Fibroblast of skin of scalp (primary cell): ENCODE data around the gene SETD2.

Experiments
- DNase-seq: peaks from one replicate; pipeline ENCODE4 v3.0.0-alpha.2; 2013

SETD2 gene

GRCh38 chr3:47008851-47009224 is 155.1 kb downstream of the SETD2 start:
- DNase-seq, result no peak

GRCh38 chr3:47008234-47008796 is 155.6 kb downstream of the SETD2 start:
- no peak for DNase-seq

DNA sequence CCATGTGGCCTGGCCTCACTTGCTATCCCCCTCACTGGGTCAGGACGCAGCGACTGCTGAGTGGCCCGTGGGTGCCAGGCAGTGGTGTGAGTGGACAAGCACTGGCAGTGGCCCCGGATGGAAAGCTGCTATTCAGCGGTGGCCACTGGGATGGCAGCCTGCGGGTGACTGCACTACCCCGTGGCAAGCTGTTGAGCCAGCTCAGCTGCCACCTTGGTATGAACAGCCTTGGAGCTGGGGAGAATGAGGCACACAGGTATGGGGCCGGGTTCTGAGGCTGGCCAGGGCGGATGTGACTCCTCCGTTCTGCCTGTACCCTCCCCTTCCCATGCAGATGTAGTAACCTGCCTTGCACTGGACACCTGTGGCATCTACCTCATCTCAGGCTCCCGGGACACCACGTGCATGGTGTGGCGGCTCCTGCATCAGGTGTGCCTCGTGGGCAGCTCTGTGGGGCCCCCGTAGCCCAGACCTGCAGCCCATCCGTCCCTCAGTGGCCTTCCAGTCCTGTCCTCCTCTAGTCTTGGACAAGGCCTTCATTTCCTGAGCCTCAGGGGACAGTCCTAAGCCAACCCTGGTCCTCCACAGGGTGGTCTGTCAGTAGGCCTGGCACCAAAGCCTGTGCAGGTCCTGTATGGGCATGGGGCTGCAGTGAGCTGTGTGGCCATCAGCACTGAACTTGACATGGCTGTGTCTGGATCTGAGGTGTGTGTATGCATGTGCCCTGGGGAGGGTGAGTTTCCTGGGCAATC is 156.3 kb downstream of the SETD2 start:
- no peak for DNase-seq

DNA sequence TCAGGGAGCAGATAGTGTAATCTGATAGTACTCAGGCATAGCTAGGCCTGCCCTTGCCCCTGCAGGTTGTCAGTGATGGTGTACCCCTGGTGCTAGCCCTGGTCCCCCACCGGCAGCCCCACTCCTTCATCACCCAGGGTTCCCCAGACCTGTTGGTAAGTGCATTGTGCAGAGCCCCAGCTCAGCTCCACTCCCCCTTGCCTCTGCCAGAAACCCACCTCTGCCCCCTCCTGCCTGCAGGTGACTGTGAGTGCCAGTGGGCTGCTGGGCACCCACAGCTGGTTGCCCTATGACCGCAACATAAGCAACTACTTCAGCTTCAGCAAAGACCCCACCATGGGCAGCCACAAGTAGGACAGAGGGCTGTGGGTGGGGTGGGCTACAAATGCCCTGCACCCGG is 156.9 kb downstream of the SETD2 start:
- no peak for DNase-seq

GRCh38 chr3:47006145-47006651 is 157.7 kb downstream of the SETD2 start:
- no peak for DNase-seq

- DNase-seq, result no peak
These were observed 158.4 kb downstream of the SETD2 start for GRCh38 chr3:47005212-47006144.

DNA sequence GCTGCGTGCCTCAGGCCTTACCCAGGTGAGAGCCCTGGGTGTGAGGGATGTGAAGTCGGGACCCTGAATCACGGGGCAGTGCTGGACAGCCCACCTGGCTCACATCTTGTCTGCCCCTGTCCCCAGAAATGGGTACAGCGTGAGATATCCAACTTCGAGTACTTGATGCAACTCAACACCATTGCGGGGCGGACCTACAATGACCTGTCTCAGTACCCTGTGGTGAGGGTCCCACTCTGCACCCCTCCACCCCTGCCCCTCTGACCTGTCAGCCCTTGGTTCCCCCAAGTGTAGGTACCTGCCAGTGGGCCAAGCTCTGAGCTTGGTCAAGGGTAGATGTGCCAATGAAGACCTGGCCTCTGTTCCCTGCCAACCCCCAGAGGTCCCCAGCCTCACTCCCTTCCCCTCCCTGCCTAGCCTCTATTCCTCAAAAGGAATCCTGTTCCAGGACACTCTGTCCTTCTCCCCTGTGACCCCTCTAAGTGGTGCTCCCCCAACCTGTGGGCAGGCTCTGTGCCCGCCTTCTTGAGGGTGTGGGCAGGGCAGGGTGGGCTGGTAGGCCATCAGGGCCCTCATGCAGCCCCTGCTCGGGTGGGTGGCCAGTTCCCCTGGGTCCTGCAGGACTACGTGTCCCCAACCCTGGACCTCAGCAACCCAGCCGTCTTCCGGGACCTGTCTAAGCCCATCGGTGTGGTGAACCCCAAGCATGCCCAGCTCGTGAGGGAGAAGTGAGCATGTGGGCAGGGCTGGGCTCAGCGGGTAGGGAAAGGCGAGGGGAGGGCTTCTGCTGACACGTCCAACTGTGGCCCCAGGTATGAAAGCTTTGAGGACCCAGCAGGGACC is 159.3 kb downstream of the SETD2 start:
- no peak for DNase-seq

DNA sequence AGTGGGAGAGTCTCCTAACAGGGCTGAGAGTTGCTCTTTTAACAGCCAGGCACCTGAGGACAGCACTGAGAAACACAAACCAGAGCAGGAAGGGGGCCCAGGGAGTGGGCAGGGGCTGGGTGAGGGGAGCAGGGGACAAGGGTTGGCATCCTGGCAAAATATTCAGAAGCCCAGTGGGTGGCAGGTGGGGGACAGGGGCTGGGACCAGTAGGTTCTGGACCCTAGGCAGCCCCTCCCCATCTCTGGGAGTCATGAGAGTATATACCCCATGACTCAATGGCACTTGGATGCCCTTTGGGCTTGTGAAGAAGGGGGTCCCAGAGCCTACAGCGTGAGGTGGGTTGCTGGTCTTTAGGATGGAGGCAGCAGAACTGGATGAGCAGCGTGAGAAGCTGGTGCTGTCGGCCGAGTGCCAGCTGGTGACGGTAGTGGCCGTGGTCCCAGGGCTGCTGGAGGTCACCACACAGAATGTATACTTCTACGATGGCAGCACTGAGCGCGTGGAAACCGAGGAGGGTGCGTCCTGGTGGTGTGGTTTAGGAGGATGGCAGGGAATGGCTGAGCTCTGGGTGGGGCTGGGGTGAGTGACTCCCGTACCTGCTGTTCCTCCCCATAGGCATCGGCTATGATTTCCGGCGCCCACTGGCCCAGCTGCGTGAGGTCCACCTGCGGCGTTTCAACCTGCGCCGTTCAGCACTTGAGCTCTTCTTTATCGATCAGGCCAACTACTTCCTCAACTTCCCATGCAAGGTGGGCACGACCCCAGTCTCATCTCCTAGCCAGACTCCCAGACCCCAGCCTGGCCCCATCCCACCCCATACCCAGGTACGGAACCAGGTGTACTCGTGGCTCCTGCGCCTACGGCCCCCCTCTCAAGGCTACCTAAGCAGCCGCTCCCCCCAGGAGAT is 160.2 kb downstream of the SETD2 start:
- no peak for DNase-seq

- DNase-seq, result no peak
These were observed 160.9 kb downstream of the SETD2 start for GRCh38 chr3:47003056-47003410.

GRCh38 chr3:47002171-47003055 is 161.5 kb downstream of the SETD2 start:
- DNase-seq, result no peak

DNA sequence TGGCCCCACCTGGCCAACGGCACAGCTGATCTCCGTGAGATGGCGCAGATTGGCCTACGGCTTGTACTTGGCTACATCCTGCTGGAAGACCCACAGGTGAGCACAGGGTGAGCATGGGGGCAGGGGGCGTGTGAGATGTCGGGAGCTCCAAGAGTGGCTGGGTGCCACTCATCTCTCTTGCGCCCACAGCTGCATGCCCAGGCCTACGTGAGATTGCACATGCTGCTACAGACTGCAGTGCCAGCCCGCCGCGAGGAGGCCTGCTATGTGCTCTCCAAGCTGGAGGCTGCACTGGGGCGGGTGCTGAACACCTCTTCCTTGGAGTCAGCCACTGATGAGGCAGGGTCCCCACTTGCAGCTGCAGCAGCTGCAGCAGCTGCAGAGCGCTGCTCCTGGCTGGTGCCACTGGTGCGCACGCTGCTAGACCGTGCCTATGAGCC is 162.2 kb downstream of the SETD2 start:
- DNase-seq, result no peak

DNA sequence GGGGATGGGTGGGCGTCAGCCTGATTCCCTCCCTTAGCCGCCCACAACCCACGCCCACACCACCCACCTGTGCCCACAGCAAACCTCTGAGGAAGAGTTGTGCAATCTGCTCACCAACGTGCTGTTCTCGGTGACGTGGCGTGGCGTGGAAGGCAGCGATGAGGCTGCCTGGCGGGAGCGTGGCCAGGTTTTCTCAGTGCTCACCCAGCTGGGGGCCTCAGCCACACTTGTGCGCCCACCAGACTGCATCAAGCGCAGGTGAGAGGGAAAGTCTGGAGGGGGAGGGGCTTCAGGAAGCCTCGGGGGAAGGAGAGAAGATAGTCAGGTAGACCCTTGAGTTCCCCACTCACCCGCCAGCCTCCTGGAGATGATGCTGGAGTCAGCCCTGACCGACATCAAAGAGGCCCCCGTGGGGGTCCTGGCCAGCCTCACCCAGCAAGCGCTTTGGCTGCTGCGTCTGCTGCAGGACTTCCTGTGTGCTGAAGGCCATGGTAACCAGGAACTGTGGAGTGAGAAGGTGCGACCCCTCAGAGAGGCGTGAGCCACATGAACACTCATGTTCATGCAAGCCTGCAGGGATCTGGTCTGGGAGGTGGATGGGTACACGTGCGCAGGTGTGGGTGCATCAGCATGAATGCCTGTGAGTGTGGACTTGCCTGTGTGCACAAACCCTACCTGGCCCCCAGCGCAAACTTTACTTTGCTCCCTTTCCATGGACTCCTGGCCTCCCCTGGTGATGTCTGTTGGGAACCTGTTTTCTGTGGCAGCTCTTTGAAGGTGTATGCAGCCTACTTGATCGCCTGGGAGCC is 162.8 kb downstream of the SETD2 start:
- DNase-seq, result no peak

GRCh38 chr3:47000198-47000815 is 163.6 kb downstream of the SETD2 start:
- no peak for DNase-seq

GRCh38 chr3:46999516-47000197 is 164.3 kb downstream of the SETD2 start:
- DNase-seq, result no peak

- no peak for DNase-seq
These were observed 164.9 kb downstream of the SETD2 start for GRCh38 chr3:46998852-46999515.

DNA sequence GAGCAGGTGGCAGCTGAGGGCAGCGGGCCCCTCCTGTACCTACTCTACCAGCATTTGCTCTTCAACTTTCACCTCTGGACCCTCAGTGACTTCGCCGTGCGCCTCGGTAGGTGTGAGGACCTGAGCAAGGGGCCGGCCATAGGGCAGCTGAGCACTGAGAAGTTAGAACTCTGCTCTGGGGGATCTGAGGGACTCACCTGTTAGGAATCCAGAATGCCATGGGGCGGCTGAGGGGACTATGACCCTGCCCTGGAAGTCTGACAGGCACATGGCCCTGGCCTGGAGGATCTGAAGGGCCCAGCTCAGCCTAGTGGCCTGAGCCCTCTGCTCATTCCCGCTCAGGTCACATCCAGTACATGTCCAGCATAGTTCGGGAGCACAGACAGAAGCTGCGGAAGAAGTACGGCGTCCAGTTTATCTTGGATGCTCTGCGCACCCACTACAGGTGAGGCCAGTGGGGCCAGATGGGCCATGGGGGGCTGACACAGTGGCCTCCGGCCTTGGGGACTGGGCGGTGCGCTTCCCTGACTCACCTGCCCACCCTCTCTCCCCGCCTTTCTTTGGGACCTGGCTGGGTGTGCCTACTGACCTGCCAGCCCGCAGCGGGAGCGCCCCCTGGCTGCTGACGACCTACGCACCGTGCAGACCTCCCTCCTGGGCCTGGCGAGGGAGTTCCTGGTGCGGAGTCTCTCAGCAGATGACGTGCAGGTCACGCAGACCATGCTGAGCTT is 165.6 kb downstream of the SETD2 start:
- peak; percentile 35 for DNase-seq
